Left ventricle myocardium superior (tissue), 1 donor: ENCODE measurements around the gene DRAXIN. TPM values are rescaled to one million over a fixed set of nuclear protein-coding genes. Genes with fewer than 3 reads are reported as not detected.

Experiments used
- ATAC-seq: fragments of 200-7000 bp; cut with Tn5 transposase; one replicate; pipeline ENCODE4 v1.9.1; 2020; ENCODE audit warnings: mild to moderate bottlenecking, moderate library complexity
- DNase-seq: peaks from one replicate; pipeline ENCODE4 v3.0.0-alpha.2; 2020
- intact Hi-C: fragments of 100-400 bp; cut with micrococcal nuclease; formaldehyde crosslinking; loops from one replicate; pipeline ENCODE4 v1.11.0; 2022
- total RNA-seq: library from RNA; stranded (reverse); fragmentation: NEBNext Ultra II Directional; extraction: Animal tissue kit (Norgen Biotek cat#: 25700); gene quantifications from one replicate; pipeline ENCODE4 v1.2.1, GENCODE V29; 2021
- donor health status: DM: no; HTN: yes; CAD: no; lungs with severe emphysema.

Gene DRAXIN
- total RNA-seq, 1 donor from 2014 or later = 0.05 TPM

DNA sequence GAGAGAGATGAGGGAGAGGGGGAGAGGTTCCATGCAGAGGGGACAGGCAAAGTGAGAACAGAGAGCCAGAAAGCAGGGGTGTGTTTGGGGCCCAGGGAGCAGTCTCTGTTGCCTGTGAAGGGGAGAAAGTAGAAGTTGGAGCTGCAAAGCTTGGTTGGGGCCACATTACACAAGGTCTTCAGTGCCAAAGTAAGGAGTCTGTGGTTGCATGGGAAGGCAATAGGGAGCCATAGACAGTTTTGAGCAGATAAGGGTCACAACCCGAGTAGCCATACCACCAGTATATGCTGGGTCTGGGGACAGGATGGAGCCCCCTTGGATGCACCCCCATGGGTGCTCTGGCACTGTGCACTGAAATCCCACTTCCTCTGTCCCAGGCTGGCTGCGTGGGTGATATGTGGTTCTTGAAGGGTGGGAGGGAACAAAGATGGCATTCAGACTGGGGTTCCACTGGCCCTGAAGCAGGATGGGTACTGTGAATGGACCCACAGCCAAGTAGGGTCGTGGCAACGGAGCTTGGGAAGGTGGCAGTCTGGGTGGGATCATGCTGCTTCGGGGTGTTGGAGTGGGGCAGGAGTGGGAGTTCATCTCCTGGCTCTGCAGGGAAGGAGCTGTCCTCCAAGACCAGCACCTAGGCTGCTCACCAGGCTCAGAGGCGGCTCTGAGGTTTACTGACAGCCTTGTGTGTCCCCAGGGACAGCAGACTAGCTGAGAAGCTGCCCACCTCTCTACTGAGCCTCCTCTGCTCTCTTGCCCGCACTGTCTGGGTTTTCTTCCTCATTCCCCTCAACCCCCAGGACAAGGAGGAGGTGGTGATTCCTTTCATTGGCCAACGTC lies 12.1 kb downstream of the DRAXIN start:
- ATAC-seq (no peak), DNase-seq (no peak)
- intact Hi-C loops = no loop called here

- intact Hi-C loops = no loop called here
- DNase-seq = no peak
- no peak for ATAC-seq
Measured at GRCh38 chr1:11704194-11704529, 12.7 kb downstream of the DRAXIN start.

DNA sequence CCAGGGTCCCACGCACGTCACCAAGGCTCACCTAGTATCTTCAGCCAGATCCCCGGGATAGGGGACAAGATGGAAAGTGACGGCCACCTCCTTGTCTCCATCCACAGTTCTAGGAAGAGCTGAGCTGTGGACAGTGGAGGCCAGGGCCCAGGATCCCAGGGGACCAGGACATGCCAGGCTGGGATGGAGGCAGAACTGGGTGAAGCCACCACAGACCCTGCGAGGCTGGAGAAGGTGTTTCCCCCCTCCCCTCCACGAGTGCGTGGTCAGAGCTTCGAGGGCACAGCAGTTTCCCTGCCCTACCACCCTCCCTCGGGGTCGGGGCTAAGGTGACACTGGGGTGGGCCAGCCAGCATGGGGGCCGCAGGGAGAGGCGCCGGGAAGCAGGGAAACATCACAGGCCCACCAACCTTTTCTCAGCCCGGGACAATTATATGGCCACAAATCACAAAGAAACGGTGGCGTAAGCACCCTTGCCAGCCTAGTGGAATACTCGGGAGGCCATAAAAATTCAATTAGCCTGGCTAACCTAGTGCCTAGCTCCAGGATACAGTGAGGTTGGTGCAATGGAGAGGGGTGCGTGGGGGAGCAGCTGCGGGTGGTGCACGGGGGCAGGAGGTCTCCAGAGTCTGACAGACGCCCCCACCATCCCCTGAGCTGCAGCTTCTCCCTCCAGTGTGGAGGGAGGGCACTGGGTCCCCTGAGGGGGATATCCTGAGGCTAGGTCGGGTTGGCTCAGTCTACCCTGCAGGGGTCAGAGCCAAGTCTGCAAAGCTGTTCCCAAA lies 13.4 kb downstream of the DRAXIN start:
- ATAC-seq (no peak), DNase-seq (no peak)
- intact Hi-C loops = no loop called here

DNA sequence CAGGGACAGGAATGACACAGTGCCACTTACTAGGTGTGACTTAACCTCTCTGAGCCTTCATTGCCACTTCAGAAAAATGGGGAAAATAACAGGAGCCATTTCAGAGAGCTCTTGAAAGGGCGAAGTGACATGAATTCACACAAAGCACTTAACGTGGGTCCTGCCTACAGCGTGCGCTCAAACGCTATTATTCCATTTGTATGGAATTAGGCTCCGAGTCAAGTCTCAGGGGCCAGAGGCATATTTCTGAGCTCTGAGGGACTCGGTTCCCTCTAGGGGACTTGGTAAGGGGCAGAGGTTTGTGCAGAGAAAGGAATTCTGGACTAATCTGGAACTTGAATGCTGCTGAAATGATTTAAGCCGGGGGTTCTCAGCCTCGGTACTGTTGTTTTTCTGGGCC lies 14.1 kb downstream of the DRAXIN start:
- no peak for ATAC-seq
- intact Hi-C loops = no loop called here

DNA sequence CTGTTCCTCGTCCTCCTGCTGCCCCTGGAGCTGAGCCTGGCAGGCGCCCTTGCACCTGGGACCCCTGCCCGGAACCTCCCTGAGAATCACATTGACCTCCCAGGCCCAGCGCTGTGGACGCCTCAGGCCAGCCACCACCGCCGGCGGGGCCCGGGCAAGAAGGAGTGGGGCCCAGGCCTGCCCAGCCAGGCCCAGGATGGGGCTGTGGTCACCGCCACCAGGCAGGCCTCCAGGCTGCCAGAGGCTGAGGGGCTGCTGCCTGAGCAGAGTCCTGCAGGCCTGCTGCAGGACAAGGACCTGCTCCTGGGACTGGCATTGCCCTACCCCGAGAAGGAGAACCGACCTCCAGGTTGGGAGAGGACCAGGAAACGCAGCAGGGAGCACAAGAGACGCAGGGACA lies 14.8 kb downstream of the DRAXIN start:
- DNase-seq = no peak
- intact Hi-C loops = no loop called here
- ATAC-seq = no peak

More for the DNA sequence above, 14.1 kb downstream of the DRAXIN start:
- no peak for DNase-seq

GRCh38 chr1:11707621-11708276 lies 16.2 kb downstream of the DRAXIN start:
- peak; percentile 95 for ATAC-seq
- DNase-seq = peak; percentile 85
- intact Hi-C loops = no loop called here

DNA sequence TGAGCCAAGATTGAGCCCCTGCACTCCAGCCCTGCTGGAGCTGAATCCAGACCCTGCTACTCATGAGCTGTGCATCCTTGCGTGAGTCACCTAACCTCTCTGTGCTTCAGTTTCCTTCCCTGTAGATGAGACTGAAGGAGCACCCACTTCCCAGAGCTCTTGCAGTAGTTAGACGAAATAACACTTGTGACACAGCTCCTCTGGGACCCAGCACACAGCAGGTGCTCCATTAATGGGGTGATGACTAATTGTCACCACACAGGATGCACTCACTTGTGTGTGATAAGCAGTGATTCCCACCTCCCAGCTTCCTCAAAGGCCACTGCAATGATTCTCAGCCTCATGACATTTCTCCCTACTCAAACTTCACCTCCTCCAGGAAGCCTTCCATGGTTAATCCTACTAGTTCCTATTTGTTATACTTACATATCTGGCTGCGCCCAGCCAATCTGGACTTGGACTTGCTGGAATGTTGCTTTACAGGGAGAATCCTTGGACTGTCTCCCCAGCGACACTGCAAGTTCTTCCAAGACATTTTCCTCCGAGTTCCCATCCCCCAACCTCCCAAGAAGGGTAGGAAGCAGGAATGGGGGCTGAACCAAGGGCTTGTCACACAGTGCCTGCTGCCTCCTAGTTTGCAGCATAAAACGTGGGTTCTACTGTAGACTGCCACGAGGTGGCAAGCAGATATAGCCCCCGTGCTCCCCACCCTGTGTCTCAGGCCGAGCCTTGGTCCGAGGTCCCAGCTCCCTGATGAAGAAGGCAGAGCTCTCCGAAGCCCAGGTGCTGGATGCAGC lies 17.2 kb downstream of the DRAXIN start:
- DNase-seq (no peak), ATAC-seq (no peak)
- intact Hi-C loops = no loop called here

GRCh38 chr1:11711490-11711889 lies 20.0 kb downstream of the DRAXIN start:
- DNase-seq = no peak
- no peak for ATAC-seq
- intact Hi-C loops = loop anchor here (10.0 kb wide), 1 partner anchor 57 kb away; the partner anchor contains the start of genes FBXO2 and FBXO44

DNA sequence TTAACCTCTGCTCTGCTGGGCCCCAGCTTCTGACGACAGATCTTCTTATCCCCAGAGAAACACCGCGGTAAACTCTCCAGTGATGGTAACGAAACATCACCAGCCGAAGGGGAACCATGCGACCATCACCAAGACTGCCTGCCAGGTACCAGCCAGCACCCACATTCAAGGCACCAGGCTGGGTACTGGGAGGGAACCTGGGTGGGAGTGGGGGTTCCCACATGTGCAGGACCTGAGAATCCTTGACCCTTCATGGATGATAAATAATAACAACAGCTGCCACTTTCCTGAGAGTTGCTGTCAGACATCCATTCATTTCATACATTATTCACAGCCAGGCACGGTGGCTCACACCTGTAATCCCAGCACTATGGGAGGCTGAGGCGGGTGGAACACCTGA lies 20.8 kb downstream of the DRAXIN start:
- DNase-seq (no peak), ATAC-seq (no peak)
- intact Hi-C loops = loop anchor here (10.0 kb wide), 1 partner anchor 57 kb away; the partner anchor contains the start of genes FBXO2 and FBXO44

GRCh38 chr1:11713095-11713494 lies 21.6 kb downstream of the DRAXIN start:
- DNase-seq (no peak), ATAC-seq (no peak)
- intact Hi-C loops = loop anchor here (10.0 kb wide), 1 partner anchor 58 kb away; the partner anchor contains the start of genes FBXO2 and FBXO44

DNA sequence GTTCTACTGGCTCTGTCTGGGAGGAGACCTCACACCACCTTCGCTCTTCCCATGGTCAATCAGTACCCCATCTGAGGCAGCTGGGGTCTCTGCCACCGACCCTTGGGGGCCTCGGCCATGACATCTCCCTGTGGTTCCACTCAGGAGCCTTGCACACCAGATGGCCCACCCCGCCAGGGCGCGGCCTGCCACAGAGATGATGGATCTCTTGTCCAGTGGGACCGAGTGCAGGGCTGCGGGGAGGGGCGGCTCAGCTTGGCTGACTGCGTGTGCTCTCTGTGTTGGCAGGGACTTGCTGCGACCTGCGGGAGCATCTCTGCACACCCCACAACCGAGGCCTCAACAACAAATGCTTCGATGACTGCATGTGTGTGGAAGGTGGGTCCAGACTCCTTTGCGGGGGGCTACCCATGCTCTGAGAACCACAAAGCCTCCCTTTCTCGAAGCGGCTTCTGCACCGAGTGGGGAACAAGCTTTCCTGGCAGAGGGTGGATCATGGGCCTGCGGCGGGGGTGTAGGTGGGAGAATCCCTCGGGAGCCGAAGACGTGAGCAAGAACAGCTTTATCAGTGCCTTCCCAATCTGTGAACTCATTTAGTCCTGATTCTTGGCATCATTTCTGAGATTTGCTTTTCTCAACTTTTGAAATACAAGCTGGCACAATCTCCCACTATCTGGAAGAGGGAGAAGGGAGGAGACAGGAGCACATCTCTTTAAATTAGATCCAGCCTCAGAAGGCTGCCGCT lies 23.5 kb downstream of the DRAXIN start:
- intact Hi-C loops = loop anchor here (10.0 kb wide), 1 partner anchor 60 kb away; the partner anchor contains the start of genes FBXO2 and FBXO44
- ATAC-seq (no peak), DNase-seq (no peak)

- DNase-seq (peak; percentile 89), ATAC-seq (peak; percentile 87)
- intact Hi-C loops = loop anchor here (10.0 kb wide), 1 partner anchor 65 kb away; the partner anchor contains the start of genes FBXO2 and FBXO44
Measured at GRCh38 chr1:11719313-11720032, 28.0 kb downstream of the DRAXIN start.

DNA sequence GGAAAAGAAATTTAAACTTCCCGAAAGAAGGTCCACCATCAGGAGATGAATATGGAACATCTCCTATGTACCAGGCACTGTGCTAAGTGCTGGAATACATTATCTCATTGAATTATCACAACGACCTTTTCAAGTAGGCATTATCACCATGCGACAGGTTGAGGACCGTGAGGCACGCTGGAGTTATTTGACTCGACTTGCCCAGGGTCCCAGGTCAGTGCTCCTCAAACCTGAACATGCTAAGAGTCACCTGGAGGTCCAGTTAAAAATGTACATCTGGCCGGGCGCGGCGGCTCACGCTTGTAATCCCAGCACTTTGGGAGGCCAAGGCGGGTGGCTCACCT lies 28.5 kb downstream of the DRAXIN start:
- DNase-seq (no peak), ATAC-seq (peak; percentile 8)
- intact Hi-C loops = no loop called here

DNA sequence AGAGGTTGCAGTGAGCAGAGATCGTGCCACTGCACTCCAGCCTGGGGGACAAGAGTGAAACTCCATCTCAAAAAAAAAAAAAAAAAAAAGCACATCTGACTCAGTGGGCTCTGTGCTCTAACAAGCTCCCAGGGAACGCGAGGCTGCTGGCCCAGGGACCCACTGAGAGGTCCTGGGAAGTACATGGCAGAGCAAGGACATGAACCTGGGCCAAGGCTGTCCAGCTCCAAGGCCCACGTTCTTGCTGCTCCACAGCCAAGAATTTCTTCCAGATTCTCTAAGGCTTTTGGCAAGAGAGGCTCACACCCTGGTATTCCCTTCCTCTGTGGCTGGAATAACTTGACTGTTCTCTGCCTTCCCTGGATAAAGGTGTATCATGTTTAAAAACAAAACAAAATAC lies 29.0 kb downstream of the DRAXIN start:
- DNase-seq (no peak), ATAC-seq (no peak)
- intact Hi-C loops = no loop called here

DNA sequence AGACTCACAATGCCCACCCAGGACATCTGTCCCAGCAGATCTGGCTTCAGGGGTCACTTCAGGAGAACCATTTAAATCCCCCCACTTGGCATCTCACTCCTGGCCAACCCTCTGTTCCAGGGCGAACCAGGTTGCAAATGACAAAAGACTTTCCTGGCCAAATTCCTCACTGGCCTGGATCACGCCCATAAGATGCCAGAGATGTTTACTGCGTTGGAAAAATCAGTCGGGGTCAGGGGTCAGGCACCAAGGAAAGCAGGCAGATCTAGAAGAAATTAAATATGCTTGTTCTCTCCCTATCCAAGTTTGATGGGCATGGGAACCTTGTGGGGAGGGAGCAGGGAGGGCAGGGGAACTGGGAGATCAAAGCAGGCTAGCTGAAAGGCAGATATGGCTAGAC lies 29.8 kb downstream of the DRAXIN start:
- intact Hi-C loops = no loop called here
- ATAC-seq = no peak
- no peak for DNase-seq

DNA sequence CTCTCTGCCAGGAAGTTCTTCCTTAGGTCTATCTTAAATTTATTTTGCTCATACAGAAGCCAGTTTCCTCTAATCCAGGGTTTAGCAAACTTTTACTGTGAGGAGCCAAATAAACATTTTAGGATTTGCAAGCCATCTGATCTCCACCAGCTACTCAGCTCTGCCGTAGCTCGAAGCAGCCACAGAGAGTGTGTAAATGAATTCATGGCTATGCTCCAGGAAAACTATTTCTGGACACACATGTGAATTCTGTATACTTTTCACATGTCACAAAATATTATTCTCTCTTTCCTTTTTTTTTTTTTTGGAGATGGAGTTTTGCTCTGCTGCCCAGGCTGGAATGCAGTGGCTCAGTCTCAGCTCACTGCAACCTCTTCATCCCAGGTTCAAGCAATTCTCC lies 31.0 kb downstream of the DRAXIN start:
- intact Hi-C loops = no loop called here

DNA sequence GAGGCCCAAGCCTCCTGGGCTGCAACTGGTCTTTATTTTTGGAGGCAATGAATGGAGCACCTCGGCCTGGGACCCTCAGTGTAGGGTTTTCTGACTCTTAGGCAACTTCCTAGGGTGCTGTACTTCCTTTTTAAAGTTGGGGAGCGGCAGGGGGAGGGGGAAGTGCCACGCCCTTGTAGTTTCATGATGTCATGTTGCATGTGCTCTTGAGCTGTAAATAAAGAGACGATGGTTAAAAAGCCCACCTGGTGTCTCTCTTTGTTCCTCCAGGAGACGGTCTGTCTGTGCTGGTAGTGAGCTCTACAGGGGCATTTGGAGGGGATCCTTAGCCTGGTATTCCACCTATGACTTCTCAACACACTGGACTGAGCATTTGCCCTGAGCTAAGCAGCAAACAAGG lies 34.1 kb downstream of the DRAXIN start:
- ATAC-seq (no peak), DNase-seq (no peak)
- intact Hi-C loops = no loop called here

More for the DNA sequence above, 31.0 kb downstream of the DRAXIN start:
- no peak for ATAC-seq
- no peak for DNase-seq

DNA sequence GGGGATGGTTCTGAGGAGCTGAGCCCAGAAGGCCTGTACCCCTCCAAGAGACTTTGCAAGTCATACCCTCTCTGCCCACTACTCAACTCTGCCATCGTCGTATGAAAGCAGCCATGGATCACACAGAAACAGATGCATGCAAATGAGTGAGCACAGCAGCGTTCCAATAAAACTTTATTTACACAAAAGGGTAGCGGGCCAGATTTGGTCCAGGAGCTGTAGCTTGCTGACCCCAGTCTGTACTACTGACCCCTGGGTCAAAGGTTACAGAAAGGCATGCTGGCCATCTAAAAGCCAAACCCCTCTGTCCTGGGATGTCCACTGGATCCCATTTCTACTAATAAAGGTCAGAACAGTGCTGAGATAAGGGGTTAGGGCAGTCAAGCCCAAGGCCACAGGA lies 35.6 kb downstream of the DRAXIN start:
- DNase-seq = no peak
- intact Hi-C loops = no loop called here
- ATAC-seq = no peak
